ENCODE results near the gene PAN3.

The PAN3 gene

GRCh38 chr13:28328271-28328607, 189.9 kb downstream of the PAN3 start:
- Histone ChIP-seq H3K4me1 (ENCODE audit: control insufficient read depth, insufficient read depth, low read length) (peaks cover 2% of the 10 kb centered on the region), H3K36me3 (ENCODE audit: control insufficient read depth, insufficient read depth, low read length) (peaks cover 3% of the 10 kb centered on the region), H3K9ac (ENCODE audit: low read depth, low read length) (no peak overlapping the region), H3K27me3 (ENCODE audit: control insufficient read depth, insufficient read depth, low read length) (no peaks in the 10 kb centered on the region), H3K4me3 (ENCODE audit: low read depth, low read length) (no peak overlapping the region), H3K9me3 (ENCODE audit: control insufficient read depth, insufficient read depth, low read length) (no peaks in the 10 kb centered on the region)

GRCh38 chr13:28329395-28330158, 191.2 kb downstream of the PAN3 start:
- Histone ChIP-seq H3K9ac (ENCODE audit: low read depth, low read length) (no peak overlapping the region), H3K27me3 (ENCODE audit: control insufficient read depth, insufficient read depth, low read length) (no peaks in the 10 kb centered on the region), H3K4me3 (ENCODE audit: low read depth, low read length) (no peak overlapping the region), H3K9me3 (ENCODE audit: control insufficient read depth, insufficient read depth, low read length) (no peaks in the 10 kb centered on the region), H3K36me3 (ENCODE audit: control insufficient read depth, insufficient read depth, low read length) (peaks cover 6% of the 10 kb centered on the region), H3K4me1 (ENCODE audit: control insufficient read depth, insufficient read depth, low read length) (no peaks in the 10 kb centered on the region)

- Histone ChIP-seq H3K9ac (ENCODE audit: low read depth, low read length) (no peak overlapping the region), H3K36me3 (ENCODE audit: control insufficient read depth, insufficient read depth, low read length) (peaks cover 7% of the 10 kb centered on the region), H3K4me1 (ENCODE audit: control insufficient read depth, insufficient read depth, low read length) (peaks cover 2% of the 10 kb centered on the region), H3K27me3 (ENCODE audit: control insufficient read depth, insufficient read depth, low read length) (no peaks in the 10 kb centered on the region), H3K9me3 (ENCODE audit: control insufficient read depth, insufficient read depth, low read length) (no peaks in the 10 kb centered on the region), H3K4me3 (ENCODE audit: low read depth, low read length) (no peak overlapping the region)
Measured at GRCh38 chr13:28333204-28333881, 195.0 kb downstream of the PAN3 start.

GRCh38 chr13:28336193-28336657, 197.9 kb downstream of the PAN3 start:
- H3K9ac ChIP-seq (ENCODE audit: low read depth, low read length) = no peak overlapping the region

GRCh38 chr13:28337166-28338005, 199.0 kb downstream of the PAN3 start:
- Histone ChIP-seq H3K4me3 (ENCODE audit: low read depth, low read length) (no peak overlapping the region), H3K4me1 (ENCODE audit: control insufficient read depth, insufficient read depth, low read length) (peaks cover 2% of the 10 kb centered on the region), H3K9ac (ENCODE audit: low read depth, low read length) (no peak overlapping the region), H3K27me3 (ENCODE audit: control insufficient read depth, insufficient read depth, low read length) (no peaks in the 10 kb centered on the region), H3K36me3 (ENCODE audit: control insufficient read depth, insufficient read depth, low read length) (peaks cover 8% of the 10 kb centered on the region), H3K9me3 (ENCODE audit: control insufficient read depth, insufficient read depth, low read length) (no peaks in the 10 kb centered on the region)

More at GRCh38 chr13:28336193-28336657, 197.9 kb downstream of the PAN3 start:
- Histone ChIP-seq H3K9me3 (ENCODE audit: control insufficient read depth, insufficient read depth, low read length) (no peaks in the 10 kb centered on the region), H3K36me3 (ENCODE audit: control insufficient read depth, insufficient read depth, low read length) (peaks cover 8% of the 10 kb centered on the region), H3K27me3 (ENCODE audit: control insufficient read depth, insufficient read depth, low read length) (no peaks in the 10 kb centered on the region), H3K4me3 (ENCODE audit: low read depth, low read length) (no peak overlapping the region), H3K4me1 (ENCODE audit: control insufficient read depth, insufficient read depth, low read length) (peaks cover 2% of the 10 kb centered on the region)

- Histone ChIP-seq H3K9ac (ENCODE audit: low read depth, low read length) (no peak overlapping the region), H3K27me3 (ENCODE audit: control insufficient read depth, insufficient read depth, low read length) (no peaks in the 10 kb centered on the region), H3K36me3 (ENCODE audit: control insufficient read depth, insufficient read depth, low read length) (peaks cover 8% of the 10 kb centered on the region), H3K4me3 (ENCODE audit: low read depth, low read length) (no peak overlapping the region), H3K9me3 (ENCODE audit: control insufficient read depth, insufficient read depth, low read length) (no peaks in the 10 kb centered on the region), H3K4me1 (ENCODE audit: control insufficient read depth, insufficient read depth, low read length) (peaks cover 2% of the 10 kb centered on the region)
Measured at GRCh38 chr13:28338006-28338574, 199.7 kb downstream of the PAN3 start.

- peaks cover 2% of the 10 kb centered on the region for H3K4me1 ChIP-seq (ENCODE audit: control insufficient read depth, insufficient read depth, low read length)
- no peaks in the 10 kb centered on the region for H3K27me3 ChIP-seq (ENCODE audit: control insufficient read depth, insufficient read depth, low read length)
- H3K9ac ChIP-seq (ENCODE audit: low read depth, low read length) = no peak overlapping the region
- H3K36me3 ChIP-seq (ENCODE audit: control insufficient read depth, insufficient read depth, low read length) = peaks cover 6% of the 10 kb centered on the region
- no peak overlapping the region for H3K4me3 ChIP-seq (ENCODE audit: low read depth, low read length)
- no peaks in the 10 kb centered on the region for H3K9me3 ChIP-seq (ENCODE audit: control insufficient read depth, insufficient read depth, low read length)
Measured at GRCh38 chr13:28338742-28339141, 200.4 kb downstream of the PAN3 start.

- Histone ChIP-seq H3K9me3 (ENCODE audit: control insufficient read depth, insufficient read depth, low read length) (no peaks in the 10 kb centered on the region), H3K9ac (ENCODE audit: low read depth, low read length) (no peak overlapping the region), H3K27me3 (ENCODE audit: control insufficient read depth, insufficient read depth, low read length) (no peaks in the 10 kb centered on the region), H3K36me3 (ENCODE audit: control insufficient read depth, insufficient read depth, low read length) (peaks cover 5% of the 10 kb centered on the region), H3K4me3 (ENCODE audit: low read depth, low read length) (no peak overlapping the region), H3K4me1 (ENCODE audit: control insufficient read depth, insufficient read depth, low read length) (peaks cover 2% of the 10 kb centered on the region)
Measured at GRCh38 chr13:28339419-28339818, 201.1 kb downstream of the PAN3 start.

- Histone ChIP-seq H3K9ac (ENCODE audit: low read depth, low read length) (no peak overlapping the region), H3K4me1 (ENCODE audit: control insufficient read depth, insufficient read depth, low read length) (peaks cover 2% of the 10 kb centered on the region), H3K9me3 (ENCODE audit: control insufficient read depth, insufficient read depth, low read length) (no peaks in the 10 kb centered on the region), H3K4me3 (ENCODE audit: low read depth, low read length) (no peak overlapping the region), H3K36me3 (ENCODE audit: control insufficient read depth, insufficient read depth, low read length) (peaks cover 5% of the 10 kb centered on the region), H3K27me3 (ENCODE audit: control insufficient read depth, insufficient read depth, low read length) (no peaks in the 10 kb centered on the region)
Measured at GRCh38 chr13:28340272-28340793, 202.0 kb downstream of the PAN3 start.

- Histone ChIP-seq H3K36me3 (ENCODE audit: control insufficient read depth, insufficient read depth, low read length) (peaks cover 5% of the 10 kb centered on the region), H3K4me3 (ENCODE audit: low read depth, low read length) (no peak overlapping the region), H3K9ac (ENCODE audit: low read depth, low read length) (no peak overlapping the region), H3K9me3 (ENCODE audit: control insufficient read depth, insufficient read depth, low read length) (no peaks in the 10 kb centered on the region), H3K27me3 (ENCODE audit: control insufficient read depth, insufficient read depth, low read length) (no peaks in the 10 kb centered on the region), H3K4me1 (ENCODE audit: control insufficient read depth, insufficient read depth, low read length) (peaks cover 6% of the 10 kb centered on the region)
Measured at GRCh38 chr13:28342251-28342650, 203.9 kb downstream of the PAN3 start.

GRCh38 chr13:28344163-28344562, 205.8 kb downstream of the PAN3 start:
- Histone ChIP-seq H3K27me3 (ENCODE audit: control insufficient read depth, insufficient read depth, low read length) (no peaks in the 10 kb centered on the region), H3K4me3 (ENCODE audit: low read depth, low read length) (no peak overlapping the region), H3K9ac (ENCODE audit: low read depth, low read length) (no peak overlapping the region), H3K36me3 (ENCODE audit: control insufficient read depth, insufficient read depth, low read length) (no peaks in the 10 kb centered on the region), H3K4me1 (ENCODE audit: control insufficient read depth, insufficient read depth, low read length) (peaks cover 4% of the 10 kb centered on the region), H3K9me3 (ENCODE audit: control insufficient read depth, insufficient read depth, low read length) (no peaks in the 10 kb centered on the region)

Data from iPS-15b (cell line).